H9 (cell line): ENCODE results near the gene EPHA4. TPM values are rescaled to one million over a fixed set of nuclear protein-coding genes. Genes with fewer than 3 reads are reported as not detected.
A peak's percentile ranks its signal among the peaks of the same experiment; 100 is the strongest.

Experiments used
- DNase-seq: peaks from one replicate; pipeline ENCODE4 v3.0.0-alpha.2; 2017
- H2AFZ ChIP-seq: one replicate; pipeline ENCODE4 v1.6.1; 2013; ENCODE audit warnings: mild to moderate bottlenecking, low read length, control low read depth, moderate library complexity
- H2AK5ac ChIP-seq: 2 replicates; pipeline ENCODE4 v1.6.1; 2013; ENCODE audit warnings: low read length, control low read depth, mixed read lengths; ENCODE audit not compliant: insufficient read length
- H2BK120ac ChIP-seq: one replicate; pipeline ENCODE4 v1.6.1; 2013; ENCODE audit warnings: low read depth, mild to moderate bottlenecking, low read length, control low read depth, inconsistent platforms; ENCODE audit not compliant: poor library complexity, severe bottlenecking
- H2BK12ac ChIP-seq: 2 replicates; pipeline ENCODE4 v1.6.1; 2013; ENCODE audit warnings: low read length, control low read depth, mixed read lengths, low read depth; ENCODE audit not compliant: insufficient read length
- H2BK15ac ChIP-seq: 2 replicates; pipeline ENCODE4 v1.6.1; 2013; ENCODE audit warnings: low read depth, low read length, control low read depth
- H2BK20ac ChIP-seq: one replicate; pipeline ENCODE4 v1.6.1; 2013; ENCODE audit warnings: low read depth, mild to moderate bottlenecking, low read length, control low read depth, inconsistent platforms; ENCODE audit not compliant: poor library complexity, severe bottlenecking
- H2BK5ac ChIP-seq: 2 replicates; pipeline ENCODE4 v1.6.1; 2013; ENCODE audit warnings: low read length, control low read depth, mixed read lengths; ENCODE audit not compliant: insufficient read length
- H3K14ac ChIP-seq: 2 replicates; pipeline ENCODE4 v1.6.1; 2013; ENCODE audit warnings: low read length, control low read depth; ENCODE audit not compliant: insufficient read depth
- H3K18ac ChIP-seq: 2 replicates; pipeline ENCODE4 v1.6.1; 2013; ENCODE audit warnings: low read depth, mild to moderate bottlenecking, mixed read lengths, low read length, control low read depth; ENCODE audit not compliant: insufficient read length
- H3K23ac ChIP-seq: 2 replicates; pipeline ENCODE4 v1.6.1; 2013; ENCODE audit warnings: low read length, control low read depth, mixed read lengths, low read depth; ENCODE audit not compliant: insufficient read length
- H3K23me2 ChIP-seq: 2 replicates; pipeline ENCODE4 v1.6.1; 2013; ENCODE audit warnings: low read depth, mild to moderate bottlenecking, mixed read lengths, low read length, control low read depth; ENCODE audit not compliant: insufficient read length, poor library complexity, severe bottlenecking
- H3K27ac ChIP-seq: 2 replicates; pipeline ENCODE4 v1.5.1; 2013; ENCODE audit warnings: low read length, control low read depth, mixed read lengths, low read depth; ENCODE audit not compliant: insufficient read length
- H3K27me3 ChIP-seq: 2 replicates; pipeline ENCODE4 v1.6.1; 2013; ENCODE audit warnings: low read length, control low read depth, inconsistent platforms; ENCODE audit not compliant: insufficient read depth
- H3K4ac ChIP-seq: 2 replicates; pipeline ENCODE4 v1.6.1; 2013; ENCODE audit warnings: low read depth, mild to moderate bottlenecking, control low read depth, inconsistent platforms, low read length, moderate library complexity
- H3K4me1 ChIP-seq: 2 replicates; pipeline ENCODE4 v1.6.1; 2013; ENCODE audit warnings: low read length, control low read depth, inconsistent platforms; ENCODE audit not compliant: insufficient read depth
- H3K4me2 ChIP-seq: 2 replicates; pipeline ENCODE4 v1.6.1; 2013; ENCODE audit warnings: low read length, control low read depth, mixed read lengths; ENCODE audit not compliant: insufficient read length, insufficient read depth
- H3K56ac ChIP-seq: 2 replicates; pipeline ENCODE4 v1.6.1; 2013; ENCODE audit warnings: low read depth, mild to moderate bottlenecking, mixed read lengths, low read length, control low read depth; ENCODE audit not compliant: insufficient read length
- H3K79me1 ChIP-seq: 2 replicates; pipeline ENCODE4 v1.6.1; 2013; ENCODE audit warnings: low read depth, mild to moderate bottlenecking, moderate library complexity, low read length, control low read depth, inconsistent platforms; ENCODE audit not compliant: insufficient read depth, poor library complexity, severe bottlenecking
- H3K79me2 ChIP-seq: 2 replicates; pipeline ENCODE4 v1.6.1; 2013; ENCODE audit warnings: low read length, control low read depth, inconsistent platforms; ENCODE audit not compliant: insufficient read depth
- H3K9ac ChIP-seq: 2 replicates; pipeline ENCODE4 v1.6.1; 2013; ENCODE audit warnings: low read length, control low read depth, mixed read lengths; ENCODE audit not compliant: insufficient read length; ENCODE audit errors: extremely low read depth
- H3K9me3 ChIP-seq: one replicate; pipeline ENCODE4 v1.6.1; 2013; ENCODE audit warnings: low read depth, low read length, inconsistent platforms; ENCODE audit not compliant: control insufficient read depth
- H3T11ph ChIP-seq: one replicate; pipeline ENCODE4 v1.6.1; 2013; ENCODE audit warnings: mild to moderate bottlenecking, low read length, control low read depth, inconsistent platforms
- H4K20me1 ChIP-seq: one replicate; pipeline ENCODE4 v1.6.1; 2013; ENCODE audit not compliant: control insufficient read depth, insufficient read length, insufficient read depth
- H4K5ac ChIP-seq: 2 replicates; pipeline ENCODE4 v1.6.1; 2013; ENCODE audit warnings: low read depth, mild to moderate bottlenecking, mixed read lengths, low read length, control low read depth; ENCODE audit not compliant: insufficient read length
- H4K8ac ChIP-seq: replicated peaks from 2 replicates; pipeline ENCODE4 v1.6.1; 2013; ENCODE audit warnings: low read length, control low read depth, mixed read lengths, low read depth; ENCODE audit not compliant: insufficient read length
- H4K91ac ChIP-seq: 2 replicates; pipeline ENCODE4 v1.6.1; 2013; ENCODE audit warnings: low read depth, mild to moderate bottlenecking, moderate library complexity, mixed read lengths, low read length, control low read depth; ENCODE audit not compliant: insufficient read length
- H3K27ac Mint-ChIP-seq, 3 experiments: 2 replicates in 2 of 3; 3 replicates in 1 of 3; pipeline ENCODE4 v1.8.0; 2020 to 2021; ENCODE audit warnings: mixed read lengths in 3 of 3, mild to moderate bottlenecking in 1 of 3, moderate library complexity in 1 of 3
- H3K27me3 Mint-ChIP-seq: 2 replicates; pipeline ENCODE4 v1.8.0; 2021; ENCODE audit warnings: low read depth, mild to moderate bottlenecking, moderate library complexity, mixed read lengths
- H3K36me3 Mint-ChIP-seq, 3 experiments: 2 replicates in 2 of 3; 3 replicates in 1 of 3; pipeline ENCODE4 v1.8.0; 2020 to 2021; ENCODE audit warnings: low read depth in 3 of 3, mixed read lengths in 3 of 3; ENCODE audit not compliant: insufficient read depth in 1 of 3
- H3K4me1 Mint-ChIP-seq, 2 experiments: 2 replicates each; pipeline ENCODE4 v1.8.0; 2020; ENCODE audit warnings: mixed read lengths in 2 of 2
- H3K4me3 Mint-ChIP-seq, 2 experiments: 2 replicates in 1 of 2; 3 replicates in 1 of 2; pipeline ENCODE4 v1.8.0; 2020 to 2021; ENCODE audit warnings: mild to moderate bottlenecking in 2 of 2, mixed read lengths in 2 of 2, moderate library complexity in 1 of 2
- H3K9me3 Mint-ChIP-seq, 2 experiments: 2 replicates in 1 of 2; 3 replicates in 1 of 2; pipeline ENCODE4 v1.8.0; 2020; ENCODE audit warnings: mild to moderate bottlenecking in 2 of 2, mixed read lengths in 2 of 2, moderate library complexity in 1 of 2
- CTCF ChIP-seq: fragments of 200-600 bp; sonication (generic); conservative IDR thresholded peaks from 3 replicates; pipeline ENCODE4 v1.8.0; 2021; ENCODE audit warnings: antibody characterized with exemption, mild to moderate bottlenecking
- WGBS: extraction: QIAGEN DNeasy Blood & Tissue Kit; methylation state at CpG from one replicate; pipeline ENCODE4 v1.1.7; 2013; ENCODE audit warnings: missing lambda C conversion rate, low lambda C conversion rate, mixed read lengths; ENCODE audit not compliant: insufficient read length; ENCODE audit errors: extremely low coverage; 5-methylcytosine and 5-hydroxymethylcytosine counted together
- total RNA-seq: library from RNA; stranded (reverse); gene quantifications from 2 replicates; pipeline ENCODE4 v1.2.1, GENCODE V29; 2021

The EPHA4 gene
- total RNA-seq, 1 experiment from 2014 or later = 25.1 TPM

GRCh38 chr2:221572821-221573429, 821 bp upstream of the EPHA4 start:
- no CpG with 5 or more reads among the region's 42 CpGs for WGBS
- H3K4me2 ChIP-seq = peak overlapping the region; percentile 39
- H2BK15ac ChIP-seq = no peak overlapping the region
- no peak overlapping the region for H2AK5ac ChIP-seq
- no peak overlapping the region for H3K56ac ChIP-seq
- H2BK120ac ChIP-seq = no peak overlapping the region
- peaks cover 8% of the 10 kb centered on the region; the same call in 1 of the 2 replicates for H3K27me3 ChIP-seq
- no peak overlapping the region for H3K18ac ChIP-seq
- H3K4ac ChIP-seq = no peak overlapping the region
- peak; percentile 55 for DNase-seq
- Mint-ChIP-seq H3K4me3 (peak overlapping the region; percentile 82 to 91), H3K27ac (no peak overlapping the region), H3K27me3 (peaks cover 63% of the 10 kb centered on the region), H3K4me1 (peaks cover 51 to 54% of the 10 kb centered on the region in 2 experiments), H3K36me3 (peaks cover 4 to 19% (median 5%) of the 10 kb centered on the region in 3 experiments; a peak in 5 of 7 replicates), H3K9me3 (peaks cover 0 to 3% of the 10 kb centered on the region in 2 experiments; a peak in 2 of 5 replicates)
- H3K14ac ChIP-seq = peak overlapping the region; percentile 24; the same call in 1 of the 2 replicates
- H2AFZ ChIP-seq = no peak overlapping the region
- H4K91ac ChIP-seq = no peak overlapping the region
- no peak overlapping the region for H4K8ac ChIP-seq
- no peaks in the 10 kb centered on the region for H3K79me1 ChIP-seq
- H3K9ac ChIP-seq = no peak overlapping the region
- TF ChIP-seq CTCF = no peak
- no peaks in the 10 kb centered on the region for H3K79me2 ChIP-seq
- no peak overlapping the region for H3K23ac ChIP-seq
- peaks cover 39% of the 10 kb centered on the region for H3K23me2 ChIP-seq
- no peaks in the 10 kb centered on the region for H3K9me3 ChIP-seq
- H3K4me1 ChIP-seq = peaks cover 7% of the 10 kb centered on the region; the same call in 1 of the 2 replicates
- H2BK12ac ChIP-seq = no peak overlapping the region
- no peak overlapping the region for H2BK5ac ChIP-seq
- peaks cover 3% of the 10 kb centered on the region for H4K20me1 ChIP-seq
- H2BK20ac ChIP-seq = no peak overlapping the region
- H3K27ac ChIP-seq = no peak overlapping the region
- no peak overlapping the region for H3T11ph ChIP-seq
- no peak overlapping the region for H4K5ac ChIP-seq
